Measurements from ENCODE around the gene RAB40C.
"Not testable (repeated sequence)": the region's sequence is repeated elsewhere in the genome, so short reads cannot be mapped to it uniquely, and the experiment has no call there.

The RAB40C gene

DNA sequence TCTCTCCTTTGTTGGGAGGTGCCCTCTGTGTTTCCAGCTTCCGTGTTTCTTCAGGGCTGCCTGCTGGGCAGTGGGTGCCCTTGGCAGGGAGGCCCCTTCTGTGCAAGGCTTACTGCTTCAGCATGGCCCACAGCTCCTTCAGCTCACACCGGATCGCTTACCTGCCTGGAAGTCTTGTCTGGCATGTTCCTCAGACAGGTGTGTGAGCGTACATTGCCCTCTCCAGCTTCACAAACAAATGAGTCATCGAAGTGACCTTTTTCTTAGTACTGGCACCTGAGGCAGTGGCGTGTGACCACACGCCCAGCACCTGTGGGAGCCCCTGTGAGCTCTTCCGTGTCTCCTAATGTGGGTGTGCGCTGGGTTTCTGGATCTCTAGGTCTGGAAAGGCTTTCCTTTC is 3.5 kb downstream of the RAB40C start:
- peaks cover 27% of the 10 kb centered on the region for H3K36me3 Mint-ChIP-seq (ENCODE audit: insufficient read depth)
- no peaks in the 10 kb centered on the region for H3K27me3 Mint-ChIP-seq
- H3K4me1 Mint-ChIP-seq (ENCODE audit: low read depth in 2 of 2) = peaks cover 44 to 47% of the 10 kb centered on the region in 2 donors
- H3K27ac Mint-ChIP-seq = peak overlapping the region in 1 of 2 donors; percentile 49
- ATAC-seq (replicated peaks) = no peak
- no peaks in the 10 kb centered on the region for H3K9me3 Mint-ChIP-seq
- peak overlapping the region in 1 of 2 donors; percentile 40 for H3K4me3 Mint-ChIP-seq
- no peak for DNase-seq

DNA sequence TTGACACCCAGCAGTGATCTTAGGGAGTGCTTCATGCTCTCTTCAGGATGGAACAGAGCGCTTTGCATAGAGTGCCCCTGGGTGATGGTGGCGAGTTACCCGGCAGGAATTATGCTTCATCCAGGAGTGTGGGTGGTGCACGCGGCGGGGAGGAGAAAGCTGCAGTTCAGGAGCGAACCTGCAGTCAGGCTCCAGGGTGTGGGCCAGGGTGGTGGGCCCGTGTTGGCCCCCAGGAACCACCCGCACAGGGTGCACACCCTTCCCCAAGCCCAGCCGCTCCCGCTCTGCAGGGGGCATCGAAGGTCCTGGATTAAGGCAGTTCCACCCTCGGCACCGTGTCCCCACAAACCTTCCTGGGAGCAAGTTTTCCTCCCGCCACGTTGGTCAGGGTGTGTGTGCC is 3.9 kb downstream of the RAB40C start:
- Mint-ChIP-seq H3K9me3 (no peaks in the 10 kb centered on the region), H3K27me3 (no peaks in the 10 kb centered on the region), H3K4me1 (ENCODE audit: low read depth in 2 of 2) (peaks cover 41 to 44% of the 10 kb centered on the region in 2 donors), H3K4me3 (peak overlapping the region in 1 of 2 donors; percentile 7), H3K27ac (peak overlapping the region in 1 of 2 donors; percentile 49), H3K36me3 (ENCODE audit: insufficient read depth) (peaks cover 31% of the 10 kb centered on the region)
- DNase-seq (no peak), ATAC-seq (replicated peaks) (no peak)

DNA sequence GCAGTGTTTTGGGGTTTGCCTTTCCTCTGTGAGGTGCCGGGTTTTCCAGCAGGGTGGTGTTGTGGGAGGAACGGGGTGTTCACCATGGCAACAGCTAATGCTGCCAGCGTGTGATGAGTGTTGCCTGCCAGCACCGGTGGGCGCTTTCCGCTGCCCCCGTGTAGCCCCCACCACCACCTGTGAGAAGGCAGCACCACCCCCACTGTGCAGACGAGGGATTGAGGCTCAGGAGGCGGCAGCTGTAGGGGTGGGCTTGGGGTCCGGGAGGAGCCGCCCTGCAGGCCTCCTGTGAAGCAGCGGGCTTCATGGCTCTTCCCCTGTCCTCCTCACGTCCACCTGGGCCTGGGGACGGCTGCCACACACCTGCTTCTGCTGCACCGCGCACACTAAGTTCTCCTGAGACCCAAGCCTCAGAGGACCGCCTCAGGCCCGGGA is 5.2 kb downstream of the RAB40C start:
- H3K9me3 Mint-ChIP-seq = no peaks in the 10 kb centered on the region
- no peak overlapping the region for H3K4me3 Mint-ChIP-seq
- peaks cover 23% of the 10 kb centered on the region for H3K36me3 Mint-ChIP-seq (ENCODE audit: insufficient read depth)
- peaks cover 41 to 44% of the 10 kb centered on the region in 2 donors for H3K4me1 Mint-ChIP-seq (ENCODE audit: low read depth in 2 of 2)
- H3K27me3 Mint-ChIP-seq = no peaks in the 10 kb centered on the region
- no peak overlapping the region for H3K27ac Mint-ChIP-seq
- DNase-seq (no peak), ATAC-seq (replicated peaks) (no peak)

DNA sequence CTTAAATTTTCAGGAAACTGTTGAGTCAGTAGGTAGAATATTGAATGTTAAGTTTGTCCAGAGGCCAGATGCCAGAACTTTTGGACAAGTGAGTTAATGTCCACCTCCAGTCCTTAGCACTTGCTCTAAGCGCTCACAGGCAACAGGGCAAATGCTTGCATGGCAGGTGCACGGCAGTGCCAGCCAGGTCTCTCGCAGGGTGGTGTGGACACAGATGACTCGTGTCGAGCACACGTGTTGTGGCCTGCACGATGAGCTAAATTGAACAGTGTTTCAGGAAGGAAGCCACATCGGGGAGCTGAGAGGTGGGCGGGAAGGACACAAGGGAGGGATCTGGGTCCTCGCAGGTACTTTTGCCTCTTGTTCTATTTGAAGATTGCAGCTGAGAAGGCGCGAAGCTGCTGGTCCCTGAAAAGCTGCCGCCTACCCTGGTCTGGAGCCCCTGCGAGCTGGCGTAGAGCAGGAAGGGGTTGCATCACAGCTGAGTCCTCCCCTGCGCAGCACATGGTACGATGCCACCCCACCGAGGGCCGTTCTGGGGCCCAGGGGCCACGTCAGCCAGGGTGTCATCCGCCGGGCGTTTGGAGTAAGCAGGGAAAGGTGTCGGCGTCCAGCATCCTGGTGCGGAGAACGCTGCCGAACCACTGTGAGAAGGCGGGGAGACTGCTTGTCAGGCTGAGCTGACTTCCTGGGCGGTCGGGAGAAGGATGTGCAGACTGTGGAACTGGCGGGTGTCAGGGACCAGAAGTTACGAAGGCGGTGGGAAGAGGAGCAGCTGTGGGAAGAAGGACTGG is 6.3 kb downstream of the RAB40C start:
- Mint-ChIP-seq H3K4me3 (peak overlapping the region in 1 of 2 donors; percentile 41), H3K27me3 (no peaks in the 10 kb centered on the region), H3K36me3 (ENCODE audit: insufficient read depth) (peaks cover 18% of the 10 kb centered on the region), H3K9me3 (no peaks in the 10 kb centered on the region), H3K27ac (peak overlapping the region; percentile 65 to 83), H3K4me1 (ENCODE audit: low read depth in 2 of 2) (peaks cover 36% of the 10 kb centered on the region in 2 donors)
- ATAC-seq (replicated peaks) (peak; percentile 31), DNase-seq (no peak)

DNA sequence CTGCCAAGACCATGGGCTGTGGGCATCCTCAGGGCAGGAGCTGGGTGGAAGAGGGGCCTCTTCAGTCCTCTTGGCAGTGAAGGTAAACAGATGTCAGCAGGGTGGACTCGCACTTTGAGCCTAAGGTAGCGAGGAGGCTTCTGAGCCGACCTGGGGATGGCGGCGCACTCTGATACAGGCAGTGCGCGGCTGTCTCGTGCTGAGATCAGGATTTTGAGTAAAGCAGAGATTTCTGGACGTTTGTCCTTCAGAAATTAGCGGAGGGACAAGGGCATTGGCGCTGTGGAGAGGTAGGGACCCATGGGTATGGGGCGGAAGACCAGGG is 6.8 kb downstream of the RAB40C start:
- Mint-ChIP-seq H3K27ac (peak overlapping the region; percentile 65 to 83), H3K27me3 (no peaks in the 10 kb centered on the region), H3K9me3 (no peaks in the 10 kb centered on the region), H3K36me3 (ENCODE audit: insufficient read depth) (peaks cover 16% of the 10 kb centered on the region), H3K4me1 (ENCODE audit: low read depth in 2 of 2) (peaks cover 30 to 34% of the 10 kb centered on the region in 2 donors), H3K4me3 (no peak overlapping the region)
- ATAC-seq (replicated peaks) (no peak), DNase-seq (no peak)

DNA sequence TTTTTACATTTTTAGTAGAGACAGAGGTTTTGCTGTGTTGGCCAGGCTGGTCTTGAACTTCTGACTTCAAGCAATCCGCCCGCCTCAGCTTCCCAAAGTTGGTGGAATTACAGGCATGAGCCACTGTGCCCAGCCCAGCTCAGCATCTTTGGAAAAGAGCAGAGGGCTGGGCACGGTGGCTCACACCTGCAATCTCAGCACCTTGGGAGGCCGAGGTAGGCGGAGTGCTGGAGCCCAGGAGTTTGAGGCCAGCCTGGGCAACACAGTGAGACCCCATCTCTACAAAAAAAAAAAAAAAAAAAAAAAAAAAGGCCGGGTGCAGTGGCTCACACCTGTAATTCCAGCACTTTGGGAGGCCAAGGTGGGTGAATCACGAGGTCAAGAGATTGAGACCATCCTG is 7.8 kb downstream of the RAB40C start:
- not testable (repeated sequence) for H3K27ac Mint-ChIP-seq; H3K9me3 Mint-ChIP-seq; H3K4me3 Mint-ChIP-seq; ATAC-seq (replicated peaks); DNase-seq; H3K27me3 Mint-ChIP-seq
- Mint-ChIP-seq H3K4me1 (ENCODE audit: low read depth in 2 of 2) (peaks cover 26 to 28% of the 10 kb centered on the region in 2 donors), H3K36me3 (ENCODE audit: insufficient read depth) (peaks cover 13% of the 10 kb centered on the region)

DNA sequence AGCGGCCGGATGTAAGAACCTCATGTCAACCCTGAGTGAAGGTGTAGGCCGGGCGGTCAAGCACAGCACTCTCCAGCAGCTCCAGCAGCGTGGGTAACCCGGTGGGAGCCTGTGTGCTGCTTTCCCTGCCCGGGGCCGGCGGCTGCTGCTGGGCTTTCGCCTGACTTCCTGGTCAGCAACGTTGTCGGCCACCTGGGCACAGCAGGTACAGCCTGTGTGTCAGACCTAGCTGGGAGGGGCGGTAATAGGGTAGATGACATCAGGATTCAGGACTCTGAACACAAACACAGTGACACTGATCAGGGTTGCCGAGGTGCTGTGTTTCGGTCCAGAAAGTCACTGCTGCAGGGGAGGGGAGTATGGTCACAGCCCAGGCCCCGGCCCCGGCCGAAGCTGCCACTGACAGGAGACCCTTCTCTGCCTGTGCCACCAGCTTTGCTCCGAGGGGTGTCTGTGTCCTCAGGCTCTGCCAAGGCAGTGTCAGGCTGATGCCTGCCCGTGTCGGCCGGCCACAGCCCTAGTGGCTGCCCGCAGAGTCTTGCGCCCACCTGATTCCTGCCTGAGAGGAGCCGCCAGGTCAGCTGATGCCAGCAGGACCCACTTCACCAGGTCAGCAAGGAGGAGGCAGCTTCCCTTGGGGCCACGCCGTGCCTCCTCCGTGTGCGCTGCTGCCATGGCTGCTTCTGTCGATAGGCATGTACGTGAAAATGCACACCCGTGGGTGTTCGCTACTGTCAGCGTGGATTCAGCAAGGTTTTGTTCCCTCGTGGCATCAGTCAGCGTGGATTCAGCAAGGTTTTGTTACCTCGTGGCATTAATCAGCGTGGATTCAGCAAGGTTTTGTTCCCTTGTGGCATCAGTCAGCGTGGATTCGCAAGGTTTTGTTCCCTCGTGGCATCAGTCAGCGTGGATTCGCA is 9.2 kb downstream of the RAB40C start:
- ATAC-seq (replicated peaks) (no peak), DNase-seq (no peak)
- Mint-ChIP-seq H3K9me3 (no peaks in the 10 kb centered on the region), H3K4me3 (no peak overlapping the region), H3K36me3 (ENCODE audit: insufficient read depth) (peaks cover 13% of the 10 kb centered on the region), H3K4me1 (ENCODE audit: low read depth in 2 of 2) (peaks cover 28 to 32% of the 10 kb centered on the region in 2 donors), H3K27ac (peak overlapping the region in 1 of 2 donors; percentile 70), H3K27me3 (no peaks in the 10 kb centered on the region)

DNA sequence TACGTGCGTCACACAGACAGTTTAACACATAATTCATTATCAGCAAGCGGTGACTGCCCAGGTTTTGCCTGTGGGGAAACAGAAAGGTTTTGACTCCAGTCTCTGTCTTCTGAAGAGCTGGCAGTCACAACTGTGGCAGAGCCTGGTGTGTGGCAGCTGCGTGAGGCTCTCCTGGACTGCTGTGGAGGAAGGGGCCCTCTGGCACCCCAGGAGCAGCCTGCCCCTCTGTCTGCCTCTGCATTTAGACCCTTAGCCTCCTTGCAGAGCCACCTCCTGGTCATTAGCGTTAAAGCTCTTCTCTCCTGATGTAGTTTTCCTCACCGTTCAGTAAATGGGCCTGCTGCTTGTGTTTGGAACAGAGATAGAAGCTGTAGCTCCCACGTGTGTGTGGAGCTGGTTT is 10.9 kb downstream of the RAB40C start:
- DNase-seq (no peak), ATAC-seq (replicated peaks) (no peak)
- no peaks in the 10 kb centered on the region for H3K27me3 Mint-ChIP-seq
- no peak overlapping the region for H3K27ac Mint-ChIP-seq
- H3K4me1 Mint-ChIP-seq (ENCODE audit: low read depth in 2 of 2) = peaks cover 19 to 20% of the 10 kb centered on the region in 2 donors
- peaks cover 13% of the 10 kb centered on the region for H3K36me3 Mint-ChIP-seq (ENCODE audit: insufficient read depth)
- no peak overlapping the region for H3K4me3 Mint-ChIP-seq
- no peaks in the 10 kb centered on the region for H3K9me3 Mint-ChIP-seq

DNA sequence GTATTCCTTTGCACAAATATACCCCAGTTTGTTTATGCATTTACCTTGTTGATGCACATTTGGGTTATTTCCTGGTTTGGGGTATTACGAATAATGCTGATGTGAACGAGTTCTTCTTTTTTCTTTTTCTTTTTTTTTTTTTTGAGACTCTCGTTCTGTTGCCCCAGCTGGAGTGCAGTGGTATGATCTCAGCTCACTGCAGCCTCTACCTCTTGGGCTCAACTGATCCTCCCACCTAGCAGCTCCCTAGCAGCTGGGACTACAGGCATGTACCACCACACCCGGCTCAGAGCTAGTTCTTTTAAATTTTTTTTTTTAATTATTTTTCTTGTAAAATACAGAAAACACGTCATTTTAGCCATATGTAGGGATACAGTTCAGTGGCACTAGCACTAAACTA is 14.1 kb downstream of the RAB40C start:
- peaks cover 12 to 17% of the 10 kb centered on the region in 2 donors for H3K4me1 Mint-ChIP-seq (ENCODE audit: low read depth in 2 of 2)
- H3K36me3 Mint-ChIP-seq (ENCODE audit: insufficient read depth) = peaks cover 3% of the 10 kb centered on the region
- peak overlapping the region in 1 of 2 donors; percentile 45 for H3K27ac Mint-ChIP-seq
- H3K4me3 Mint-ChIP-seq = no peak overlapping the region
- no peaks in the 10 kb centered on the region for H3K9me3 Mint-ChIP-seq
- DNase-seq = no peak
- H3K27me3 Mint-ChIP-seq = no peaks in the 10 kb centered on the region
- ATAC-seq (replicated peaks) = no peak

DNA sequence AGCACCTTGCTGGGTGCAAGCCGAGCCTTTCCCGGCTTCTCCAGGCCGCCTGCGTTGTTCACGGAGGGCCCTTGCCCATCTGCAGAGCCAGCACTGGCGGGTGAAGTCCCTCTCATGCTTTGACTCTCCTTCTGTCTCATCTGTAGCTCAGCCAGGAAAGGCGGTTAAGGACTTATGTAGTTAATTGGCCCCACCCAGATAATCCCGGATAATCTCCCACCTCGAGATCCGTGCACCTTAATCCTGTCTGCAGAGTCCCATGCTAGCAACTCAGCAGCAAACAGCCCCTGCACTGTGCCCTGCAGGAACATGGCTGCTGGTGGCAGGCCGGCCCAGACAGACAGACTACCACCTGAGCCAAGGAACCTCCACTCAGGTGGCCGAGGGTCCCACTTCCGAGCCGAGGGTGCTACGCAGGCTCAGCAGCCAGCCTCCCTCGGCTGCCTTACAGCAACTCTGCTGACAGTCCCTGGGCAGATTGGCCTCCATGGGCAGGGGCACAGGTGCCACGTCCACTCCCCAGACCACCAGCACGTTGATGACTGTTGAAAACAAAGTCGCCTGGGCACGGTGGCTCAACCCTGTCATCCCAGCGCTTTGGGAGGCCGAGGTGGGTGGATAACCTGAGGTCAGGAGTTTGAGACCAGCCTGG is 16.9 kb downstream of the RAB40C start:
- H3K4me3 Mint-ChIP-seq = no peak overlapping the region
- H3K27ac Mint-ChIP-seq = no peak overlapping the region
- no peaks in the 10 kb centered on the region for H3K9me3 Mint-ChIP-seq
- no peaks in the 10 kb centered on the region for H3K36me3 Mint-ChIP-seq (ENCODE audit: insufficient read depth)
- DNase-seq (no peak), ATAC-seq (replicated peaks) (no peak)
- H3K27me3 Mint-ChIP-seq = no peaks in the 10 kb centered on the region
- peaks cover 20 to 27% of the 10 kb centered on the region in 2 donors for H3K4me1 Mint-ChIP-seq (ENCODE audit: low read depth in 2 of 2)

DNA sequence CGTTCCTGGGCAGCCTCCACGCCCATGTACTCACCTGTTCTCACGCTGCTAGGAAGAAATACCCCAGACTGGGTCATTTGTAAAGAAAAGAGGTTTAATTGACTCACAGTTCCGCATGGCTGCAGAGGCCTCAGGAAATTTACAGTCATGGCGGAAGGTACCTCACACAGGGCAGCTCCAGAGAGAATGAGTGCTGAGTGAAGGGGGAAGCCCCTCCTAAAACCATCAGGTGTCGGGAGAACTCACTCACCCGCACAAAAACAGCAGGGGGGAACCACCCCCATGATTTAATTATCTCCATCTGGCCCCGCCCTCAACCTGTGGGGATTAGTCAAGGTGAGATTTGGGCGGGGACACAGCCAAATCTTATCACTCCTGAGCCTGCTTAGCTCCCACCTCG is 18.2 kb downstream of the RAB40C start:
- DNase-seq (no peak), ATAC-seq (replicated peaks) (no peak)
- H3K27ac Mint-ChIP-seq = no peak overlapping the region
- H3K9me3 Mint-ChIP-seq = no peaks in the 10 kb centered on the region
- no peaks in the 10 kb centered on the region for H3K36me3 Mint-ChIP-seq (ENCODE audit: insufficient read depth)
- H3K4me3 Mint-ChIP-seq = no peak overlapping the region
- H3K27me3 Mint-ChIP-seq = no peaks in the 10 kb centered on the region
- H3K4me1 Mint-ChIP-seq (ENCODE audit: low read depth in 2 of 2) = peaks cover 20 to 23% of the 10 kb centered on the region in 2 donors

DNA sequence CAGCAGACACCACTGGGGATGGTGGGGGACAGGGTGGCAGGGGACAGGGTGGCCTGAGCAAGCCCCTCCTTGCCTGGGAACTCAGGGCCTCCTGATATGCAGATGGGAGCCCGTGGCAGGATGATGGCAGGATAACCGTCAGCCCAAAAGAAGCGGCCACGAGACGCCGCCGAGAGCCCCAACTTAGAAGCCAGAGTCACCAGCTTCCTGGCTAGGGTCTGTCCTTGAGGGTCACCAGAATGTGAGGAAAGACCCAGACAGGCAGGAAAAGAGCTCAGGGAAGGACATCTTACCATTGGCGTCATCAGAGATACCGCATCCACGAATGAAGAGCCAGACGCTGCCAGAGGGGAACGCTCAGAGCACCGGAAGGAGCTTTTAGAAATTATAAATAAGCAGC is 19.4 kb downstream of the RAB40C start:
- ATAC-seq (replicated peaks) (no peak), DNase-seq (no peak)
- peaks cover 12 to 16% of the 10 kb centered on the region in 2 donors for H3K4me1 Mint-ChIP-seq (ENCODE audit: low read depth in 2 of 2)
- no peak overlapping the region for H3K4me3 Mint-ChIP-seq
- no peaks in the 10 kb centered on the region for H3K9me3 Mint-ChIP-seq
- H3K36me3 Mint-ChIP-seq (ENCODE audit: insufficient read depth) = no peaks in the 10 kb centered on the region
- H3K27me3 Mint-ChIP-seq = no peaks in the 10 kb centered on the region
- H3K27ac Mint-ChIP-seq = no peak overlapping the region

DNA sequence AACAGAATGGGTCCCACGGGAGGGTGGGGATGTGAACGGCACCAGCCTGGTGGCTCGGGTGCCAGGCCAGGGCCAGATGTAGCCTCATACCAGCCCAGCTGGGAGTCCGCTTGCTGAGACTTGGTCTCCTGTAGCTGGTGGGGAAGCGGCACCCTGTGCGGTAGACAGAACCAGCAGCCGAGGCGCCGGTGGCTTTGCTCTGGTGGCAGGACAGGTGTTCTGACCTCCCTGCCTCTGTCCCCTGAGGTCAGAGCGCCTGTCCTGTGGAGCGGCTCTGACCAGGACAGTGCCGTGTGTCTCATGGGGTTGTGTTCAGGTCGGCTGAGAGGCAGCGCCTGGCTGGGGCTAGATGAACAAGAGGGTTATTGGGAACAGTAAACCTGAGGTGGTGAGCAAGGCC is 20.1 kb downstream of the RAB40C start:
- Mint-ChIP-seq H3K27ac (no peak overlapping the region), H3K9me3 (no peaks in the 10 kb centered on the region)

More for the DNA sequence above, 20.1 kb downstream of the RAB40C start:
- ATAC-seq (replicated peaks) = no peak
- Mint-ChIP-seq H3K36me3 (ENCODE audit: insufficient read depth) (no peaks in the 10 kb centered on the region), H3K4me1 (ENCODE audit: low read depth in 2 of 2) (peaks cover 16% of the 10 kb centered on the region in 2 donors), H3K4me3 (no peak overlapping the region), H3K27me3 (no peaks in the 10 kb centered on the region)
- DNase-seq = no peak
